Heart right ventricle (tissue), 16 donors: ENCODE results near the gene MXI1. TPM values are rescaled to one million over a fixed set of nuclear protein-coding genes. Genes with fewer than 3 reads are reported as not detected.

Experiments used
- ATAC-seq, 8 donors: fragments of 200-7000 bp; cut with Tn5 transposase; one replicate each; pipeline ENCODE4 v1.9.1; 2020; ENCODE audit warnings: mild to moderate bottlenecking in 8 of 8, moderate library complexity in 8 of 8, moderate number of reproducible peaks in 1 of 8
- DNase-seq, 2 donors: peaks; one replicate each; pipeline ENCODE4 v3.0.0-alpha.2; 2020
- H3K27ac ChIP-seq, 10 donors: fragments of 200-600 bp; sonication (generic) in 2 of 10; one replicate each; pipeline versions ENCODE4 v1.5.0 to v1.8.0; 2020 to 2022; ENCODE audit warnings: mild to moderate bottlenecking in 3 of 10
- H3K27me3 ChIP-seq, 7 donors: fragments of 200-600 bp; one replicate each; pipeline ENCODE4 v1.8.0; 2021 to 2022; ENCODE audit warnings: mild to moderate bottlenecking in 2 of 7
- H3K36me3 ChIP-seq, 9 donors: fragments of 200-600 bp; sonication (generic) in 1 of 9; one replicate each; pipeline versions ENCODE4 v1.5.0 to v1.8.0; 2020 to 2022; ENCODE audit warnings: mild to moderate bottlenecking in 2 of 9
- H3K4me1 ChIP-seq, 9 donors: fragments of 200-600 bp; sonication (generic) in 1 of 9; one replicate each; pipeline versions ENCODE4 v1.5.0 to v1.8.0; 2020 to 2022; ENCODE audit warnings: mild to moderate bottlenecking in 4 of 9
- H3K4me3 ChIP-seq, 10 donors: fragments of 200-600 bp; sonication (generic) in 2 of 10; one replicate each; pipeline versions ENCODE4 v1.5.0 to v1.8.0; 2020 to 2022; ENCODE audit warnings: mild to moderate bottlenecking in 7 of 10, moderate library complexity in 2 of 10
- H3K9me3 ChIP-seq, 11 donors: fragments of 200-600 bp in 10 of 11; sonication (generic) in 2 of 11; one replicate each; pipeline versions ENCODE4 v1.5.0 to v1.8.0; 2013 to 2022; ENCODE audit warnings: mild to moderate bottlenecking in 2 of 11, control low read depth in 1 of 11, moderate library complexity in 1 of 11
- WGBS, 2 donors: extraction: QIAGEN DNeasy Blood & Tissue Kit; methylation state at CpG; one replicate each; pipeline ENCODE4 v1.1.7; 2013; ENCODE audit warnings: inconsistent platforms in 1 of 2; 5-methylcytosine and 5-hydroxymethylcytosine counted together
- intact Hi-C, 10 donors: fragments of 100-400 bp; cut with DNase I; formaldehyde crosslinking; loops; one replicate each; pipeline versions ENCODE4 v1.11.1 to v1.14.2; 2022
- polyA plus RNA-seq, 2 donors: library from polyadenylated mRNA; stranded (reverse); fragments of 200-250 nt; gene quantifications; one replicate each; pipeline ENCODE4 v1.2.3, GENCODE V29; 2013
- total RNA-seq, 10 donors: library from RNA; stranded (reverse); fragmentation: NEBNext Ultra II Directional in 3 of 10; extraction: Animal tissue kit (Norgen Biotek cat#: 25700) in 3 of 10; gene quantifications; one replicate each; pipeline versions ENCODE4 v1.2.1 to v1.2.4, GENCODE V29; 2021 to 2023
- TF ChIP-seq, protein P1 (sequence below), 9 donors: fragments of 200-600 bp; sonication (generic) in 2 of 9; IDR thresholded peaks; one replicate each; pipeline versions ENCODE4 v1.5.0 to v1.8.0; 2021 to 2022; ENCODE audit warnings: antibody characterized with exemption in 9 of 9, mild to moderate bottlenecking in 5 of 9, moderate library complexity in 1 of 9
- donor health status: Arrhythmogenic right ventricular cardiomyopathy.
- donor health status: ischemic (EF 13 %, LVEDD 7.1; RV severe dilation, severe dysfunction).
- donor health status: healthy with polysubstance abuse.
- donor health status: DM: no; HTN: yes; CAD: no.
- donor health status: DM: no; HTN: no; CAD: no.
- donor health status: ischemic (EF 25% LVEDD 6.9; RV normal size, moderate dysfunction).
- donor health status: ischemic (EF 25% LVEDD 5.7; RV mildly dilated, moderate dysfunction).
- donor health status: healthy.
- donor health status: DM: yes; HTN: yes; CAD: no.
- donor health status: Ischemic cardiomyopathy.
- donor health status: ischemic (EF 35%, LVEDD 5.7; RV mildly dilated, moderate dysfunction).
- donor health status: nonischemic (EF 11% LVEDD 7.7; RV severe dilation, severe dysfunction).
- donor health status: DM: yes; HTN: yes; CAD: no.
- donor health status: PGD.
- donor health status: ischemic (EF 29% LVEDD 5.4; RV normal size, mild dysfunction).
- donor health status: nonischemic (EF 23%, LVEDD 6.1; RV moderate dilation, normal function).

MXI1 gene
- total and polyA plus RNA-seq, 12 donors: 27.3 to 100 (median 61.3) TPM

DNA sequence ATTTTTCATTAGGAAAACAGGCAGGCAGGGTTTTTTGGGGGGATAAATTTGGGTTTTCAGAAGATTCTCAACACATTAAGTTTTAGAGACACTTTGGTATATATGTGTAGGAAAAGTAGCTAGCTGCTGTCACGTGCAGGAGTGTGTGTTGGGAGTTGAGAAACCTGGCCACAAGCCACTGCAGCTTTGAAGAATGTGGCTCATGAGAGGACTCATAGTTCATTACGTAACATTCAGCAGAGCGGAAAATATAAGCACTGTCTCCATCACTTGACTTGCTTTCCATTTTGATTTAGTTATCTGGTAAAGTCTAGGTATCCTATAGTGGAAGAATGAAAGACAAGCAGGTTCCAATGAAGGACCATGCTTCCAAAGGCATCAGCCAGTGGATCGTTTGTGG, 66.1 kb downstream of the MXI1 start:
- peak; percentile 42 to 48 for DNase-seq
- H3K36me3 ChIP-seq: no peaks in the 10 kb centered on the region
- 24 to 39% methylated on average over 4 of the region's 4 CpGs for WGBS, 2 donors
- intact Hi-C loops: loop anchor here in 5 of 10 donors (5.0 to 10.0 kb wide), 5 partner anchors 41 to 389 kb away; partner anchors contain the start of gene ADD3 (in 1 of the 5)
- no peaks in the 10 kb centered on the region for H3K9me3 ChIP-seq
- ATAC-seq: peak in 4 of 8 donors; percentile 31 to 63 (median 35)
- peak overlapping the region in 1 of 10 donors; percentile 0 for H3K4me3 ChIP-seq
- H3K27ac ChIP-seq: peak overlapping the region; percentile 20 to 88 (median 60)
- TF ChIP-seq, protein P1, sequence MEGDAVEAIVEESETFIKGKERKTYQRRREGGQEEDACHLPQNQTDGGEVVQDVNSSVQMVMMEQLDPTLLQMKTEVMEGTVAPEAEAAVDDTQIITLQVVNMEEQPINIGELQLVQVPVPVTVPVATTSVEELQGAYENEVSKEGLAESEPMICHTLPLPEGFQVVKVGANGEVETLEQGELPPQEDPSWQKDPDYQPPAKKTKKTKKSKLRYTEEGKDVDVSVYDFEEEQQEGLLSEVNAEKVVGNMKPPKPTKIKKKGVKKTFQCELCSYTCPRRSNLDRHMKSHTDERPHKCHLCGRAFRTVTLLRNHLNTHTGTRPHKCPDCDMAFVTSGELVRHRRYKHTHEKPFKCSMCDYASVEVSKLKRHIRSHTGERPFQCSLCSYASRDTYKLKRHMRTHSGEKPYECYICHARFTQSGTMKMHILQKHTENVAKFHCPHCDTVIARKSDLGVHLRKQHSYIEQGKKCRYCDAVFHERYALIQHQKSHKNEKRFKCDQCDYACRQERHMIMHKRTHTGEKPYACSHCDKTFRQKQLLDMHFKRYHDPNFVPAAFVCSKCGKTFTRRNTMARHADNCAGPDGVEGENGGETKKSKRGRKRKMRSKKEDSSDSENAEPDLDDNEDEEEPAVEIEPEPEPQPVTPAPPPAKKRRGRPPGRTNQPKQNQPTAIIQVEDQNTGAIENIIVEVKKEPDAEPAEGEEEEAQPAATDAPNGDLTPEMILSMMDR (IDR thresholded peaks at IDR 0.05): no peak
- peaks cover 15 to 97% (median 65%) of the 10 kb centered on the region in 9 donors for H3K4me1 ChIP-seq
- no peaks in the 10 kb centered on the region for H3K27me3 ChIP-seq

DNA sequence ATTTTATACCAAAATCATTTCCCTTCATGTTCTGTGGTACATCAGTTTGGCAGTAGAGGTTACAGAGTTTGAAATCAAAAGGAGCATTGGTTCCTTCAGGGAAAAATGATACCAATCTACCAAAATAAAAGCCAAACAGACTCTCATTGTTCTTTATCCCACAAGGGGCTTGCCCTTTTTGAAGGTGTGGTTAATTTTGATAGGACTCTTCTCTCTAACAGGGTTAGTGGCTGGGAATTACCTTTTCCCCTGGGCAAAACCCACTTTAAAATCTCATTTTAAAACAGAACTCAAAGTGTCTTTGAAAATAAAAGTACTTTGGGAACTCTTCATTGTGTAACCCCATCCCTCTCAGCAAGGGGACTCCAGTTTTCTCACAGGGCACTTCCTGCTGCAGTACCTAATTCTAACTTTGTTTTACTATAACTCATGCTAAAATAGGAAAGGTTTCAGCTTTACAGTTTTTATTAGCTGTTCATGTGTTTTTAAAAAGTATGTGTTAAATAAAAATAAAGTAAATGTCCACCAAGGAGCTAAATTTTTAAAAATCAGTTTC, 66.7 kb downstream of the MXI1 start:
- ATAC-seq (peak in 1 of 8 donors; percentile 7), DNase-seq (no peak)
- Histone ChIP-seq H3K4me3 (peak overlapping the region in 1 of 10 donors; percentile 0), H3K9me3 (no peaks in the 10 kb centered on the region), H3K36me3 (no peaks in the 10 kb centered on the region), H3K27me3 (no peaks in the 10 kb centered on the region), H3K27ac (peak overlapping the region; percentile 0 to 88 (median 60)), H3K4me1 (peaks cover 14 to 97% (median 63%) of the 10 kb centered on the region in 9 donors)
- intact Hi-C loops: loop anchor here in 5 of 10 donors (5.0 to 10.0 kb wide), 5 partner anchors 42 to 389 kb away; partner anchors contain the start of gene ADD3 (in 1 of the 5)
- TF ChIP-seq, protein P1 (IDR thresholded peaks at IDR 0.05): peak in 1 of 9 donors; percentile 7

DNA sequence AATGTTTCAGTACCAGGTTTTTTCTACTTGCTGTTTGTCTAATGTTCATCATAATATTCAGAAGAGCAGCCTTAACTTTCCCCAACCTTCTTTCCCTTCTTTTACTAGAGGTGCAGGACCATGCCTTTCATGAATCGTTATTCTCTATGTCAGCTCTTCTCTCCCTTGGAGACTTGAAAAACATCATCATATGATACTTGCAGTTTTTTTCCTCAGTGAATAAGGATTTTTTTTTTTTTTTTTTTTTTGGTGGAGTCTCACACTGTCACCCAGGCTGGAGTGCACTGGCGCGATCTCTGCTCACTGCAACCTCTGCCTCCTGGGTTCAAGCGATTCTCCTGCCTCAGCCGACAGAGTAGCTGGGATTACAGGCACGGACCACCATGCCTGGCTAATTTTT, 67.2 kb downstream of the MXI1 start:
- no peak for ATAC-seq
- TF ChIP-seq, protein P1 (IDR thresholded peaks at IDR 0.05): no peak
- no peak for DNase-seq
- Histone ChIP-seq H3K4me3 (no peak overlapping the region), H3K4me1 (peaks cover 14 to 97% (median 64%) of the 10 kb centered on the region in 9 donors), H3K9me3 (no peaks in the 10 kb centered on the region), H3K36me3 (peaks cover 0 to 2% (median 0%) of the 10 kb centered on the region in 9 donors), H3K27ac (peak overlapping the region; percentile 0 to 88 (median 60)), H3K27me3 (no peaks in the 10 kb centered on the region)
- intact Hi-C loops: loop anchor here in 9 of 10 donors (5.0 to 10.0 kb wide), 9 partner anchors 42 to 392 kb away; partner anchors contain the start of genes ADD3 (in 1 of the 9) and MXI1 (in 1 of the 9)
- 83 to 86% methylated on average over 6 of the region's 6 CpGs for WGBS, 2 donors

DNA sequence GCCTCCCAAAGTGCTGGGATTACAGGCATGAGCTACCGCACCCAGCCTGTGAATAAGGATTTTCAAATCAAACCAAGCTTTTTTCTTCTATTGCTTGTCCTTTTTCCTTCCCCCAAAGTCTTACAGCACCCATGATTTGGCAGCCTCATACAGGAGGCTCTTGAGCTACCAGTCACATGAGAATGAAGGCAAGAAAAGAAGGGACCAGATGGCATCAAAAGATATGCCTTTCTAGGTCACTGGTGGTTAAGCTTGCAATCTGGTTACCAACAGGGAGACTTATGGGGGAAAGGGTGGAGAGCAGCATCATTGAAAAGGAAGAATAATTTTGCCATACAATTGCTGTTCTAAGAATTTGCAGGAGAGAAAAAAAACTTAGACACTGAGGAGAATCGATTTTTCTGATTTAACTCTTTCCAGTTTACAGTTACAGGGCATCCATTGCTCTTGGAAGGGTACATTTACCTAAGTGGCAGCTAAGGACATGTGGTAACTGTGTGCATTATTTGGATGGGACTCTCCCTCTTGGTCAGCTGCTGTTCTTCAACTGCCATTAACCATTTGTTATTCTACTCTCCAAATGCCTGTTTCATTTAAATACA, 67.8 kb downstream of the MXI1 start:
- Histone ChIP-seq H3K4me3 (no peak overlapping the region), H3K4me1 (peaks cover 14 to 95% (median 61%) of the 10 kb centered on the region in 9 donors), H3K27me3 (no peaks in the 10 kb centered on the region), H3K9me3 (no peaks in the 10 kb centered on the region), H3K36me3 (peaks cover 0 to 8% (median 5%) of the 10 kb centered on the region in 9 donors), H3K27ac (peak overlapping the region in 8 of 10 donors; percentile 10 to 88 (median 64))
- TF ChIP-seq, protein P1 (IDR thresholded peaks at IDR 0.05): no peak
- intact Hi-C loops: loop anchor here in 8 of 10 donors (5.0 to 10.0 kb wide), 8 partner anchors 48 to 393 kb away; partner anchors contain the start of genes ADD3 (in 1 of the 8) and MXI1 (in 1 of the 8)
- 67 to 70% methylated on average over 2 of the region's 2 CpGs for WGBS, 2 donors
- DNase-seq (no peak), ATAC-seq (no peak)
